Naive B cell (primary cell): ENCODE data around the gene PIGT. TPM values are rescaled to one million over a fixed set of nuclear protein-coding genes. Genes with fewer than 3 reads are reported as not detected.

Source experiments
- ATAC-seq, 2 donors: fragments of 150-1000 bp; cut with Tn5 transposase; 2 replicates each; pipeline ENCODE4 v1.10.0; 2021; ENCODE audit warnings: low read depth in 2 of 2, mild to moderate bottlenecking in 2 of 2, moderate library complexity in 2 of 2
- DNase-seq: peaks from one replicate; pipeline ENCODE4 v3.0.0; 2022
- H3K27ac Mint-ChIP-seq, 6 donors: one replicate each; pipeline ENCODE4 v1.8.0; 2020 to 2022; ENCODE audit warnings: mild to moderate bottlenecking in 6 of 6, mixed read lengths in 6 of 6, moderate library complexity in 5 of 6, inconsistent platforms in 2 of 6
- H3K27me3 Mint-ChIP-seq, 3 donors: one replicate each; pipeline ENCODE4 v1.8.0; 2021 to 2022; ENCODE audit warnings: mixed read lengths in 3 of 3, mild to moderate bottlenecking in 1 of 3
- H3K36me3 Mint-ChIP-seq, 2 donors: one replicate each; pipeline ENCODE4 v1.8.0; 2020 to 2022; ENCODE audit warnings: mixed read lengths in 2 of 2, inconsistent platforms in 1 of 2, mild to moderate bottlenecking in 1 of 2
- H3K4me1 Mint-ChIP-seq, 3 donors: one replicate each; pipeline ENCODE4 v1.8.0; 2020 to 2022; ENCODE audit warnings: mixed read lengths in 3 of 3, inconsistent platforms in 1 of 3, mild to moderate bottlenecking in 1 of 3, moderate library complexity in 1 of 3
- H3K4me3 Mint-ChIP-seq, 8 donors: one replicate each; pipeline ENCODE4 v1.8.0; 2020 to 2022; ENCODE audit warnings: mild to moderate bottlenecking in 8 of 8, mixed read lengths in 8 of 8, moderate library complexity in 8 of 8, inconsistent platforms in 2 of 8
- H3K9me3 Mint-ChIP-seq, 7 donors: one replicate each; pipeline ENCODE4 v1.8.0; 2020 to 2022; ENCODE audit warnings: mixed read lengths in 7 of 7, mild to moderate bottlenecking in 5 of 7, inconsistent platforms in 2 of 7, moderate library complexity in 1 of 7
- polyA plus RNA-seq, 6 donors: library from polyadenylated mRNA; unstranded; fragments of 300-500 nt; fragmentation: Illumina TruSeq; gene quantifications; one replicate each; pipeline ENCODE4 v1.2.3, GENCODE V29; 2021; ENCODE audit warnings: low read depth in 6 of 6

Gene PIGT
- polyA plus RNA-seq, 6 donors from 2014 or later = 62.0 to 113 (median 77.9) TPM

DNA sequence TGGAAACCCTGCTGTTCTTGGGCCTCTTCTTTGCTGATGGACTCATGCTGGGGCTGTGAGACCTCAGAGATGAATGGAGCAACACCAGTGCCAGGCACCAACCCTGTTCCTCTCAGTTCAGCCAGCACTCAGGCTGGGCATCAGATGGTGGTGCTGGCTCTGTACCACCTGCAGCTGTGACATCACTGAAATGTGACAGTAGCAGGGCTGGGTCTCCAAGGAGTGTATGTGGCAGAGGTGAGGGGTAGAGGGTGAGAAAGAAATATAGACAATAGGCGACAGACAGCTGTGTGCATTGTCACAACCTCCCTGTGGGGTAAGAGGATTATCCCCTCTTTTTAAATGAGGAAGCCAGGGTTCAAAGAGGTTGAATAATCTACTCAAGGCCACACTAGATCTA, 37.8 kb upstream of the PIGT start, which contains the start of gene TP53TG5:
TP53TG5 (minus strand) TSS at position 135 of the 400 bp plus-strand sequence; CDS start at position 46, 89 bp downstream.
- H3K9me3 Mint-ChIP-seq = peaks cover 0 to 2% (median 0%) of the 10 kb centered on the region in 7 donors
- peaks cover 4 to 27% (median 17%) of the 10 kb centered on the region in 3 donors for H3K4me1 Mint-ChIP-seq
- peaks cover 10 to 15% of the 10 kb centered on the region in 2 donors for H3K36me3 Mint-ChIP-seq
- peak within 1 kb of the TSS in 2 of 6 donors; percentile 42 to 85 for H3K27ac Mint-ChIP-seq
- H3K27me3 Mint-ChIP-seq = no peaks in the 10 kb centered on the region
- ATAC-seq (no peak), DNase-seq (no peak)
- H3K4me3 Mint-ChIP-seq = peak within 1 kb of the TSS in 2 of 8 donors; percentile 54 to 60

DNA sequence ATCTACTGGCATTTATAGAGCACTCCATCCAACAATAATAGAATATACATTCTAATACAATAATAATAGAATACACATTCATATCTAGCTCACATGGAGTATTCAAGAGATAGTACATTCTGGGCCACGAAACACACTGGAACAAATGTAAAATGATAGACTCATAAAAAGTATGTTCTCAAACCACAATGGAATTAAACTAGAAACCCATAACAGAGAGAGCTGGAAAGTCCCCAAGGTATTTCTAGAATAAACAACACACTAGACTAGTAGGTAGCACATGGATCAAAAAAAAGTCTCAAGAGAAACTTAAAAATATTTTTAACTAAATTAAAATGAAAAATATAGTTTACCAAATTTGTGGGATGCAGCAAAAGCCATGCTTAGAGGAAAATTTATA, 28.7 kb upstream of the PIGT start:
- Mint-ChIP-seq H3K4me3 (no peak overlapping the region), H3K9me3 (peaks cover 0 to 4% (median 3%) of the 10 kb centered on the region in 7 donors), H3K36me3 (peaks cover 12% of the 10 kb centered on the region in 2 donors), H3K4me1 (peaks cover 5 to 13% (median 8%) of the 10 kb centered on the region in 3 donors), H3K27ac (no peak overlapping the region), H3K27me3 (no peaks in the 10 kb centered on the region)
- no peak for ATAC-seq
- no peak for DNase-seq

GRCh38 chr20:45390931-45391330, 25.0 kb upstream of the PIGT start:
- Mint-ChIP-seq H3K9me3 (peaks cover 0 to 5% (median 3%) of the 10 kb centered on the region in 7 donors), H3K4me3 (no peak overlapping the region), H3K36me3 (peaks cover 12 to 17% of the 10 kb centered on the region in 2 donors), H3K27me3 (no peaks in the 10 kb centered on the region), H3K4me1 (peaks cover 5 to 13% (median 8%) of the 10 kb centered on the region in 3 donors), H3K27ac (no peak overlapping the region)
- DNase-seq (no peak), ATAC-seq (no peak)

DNA sequence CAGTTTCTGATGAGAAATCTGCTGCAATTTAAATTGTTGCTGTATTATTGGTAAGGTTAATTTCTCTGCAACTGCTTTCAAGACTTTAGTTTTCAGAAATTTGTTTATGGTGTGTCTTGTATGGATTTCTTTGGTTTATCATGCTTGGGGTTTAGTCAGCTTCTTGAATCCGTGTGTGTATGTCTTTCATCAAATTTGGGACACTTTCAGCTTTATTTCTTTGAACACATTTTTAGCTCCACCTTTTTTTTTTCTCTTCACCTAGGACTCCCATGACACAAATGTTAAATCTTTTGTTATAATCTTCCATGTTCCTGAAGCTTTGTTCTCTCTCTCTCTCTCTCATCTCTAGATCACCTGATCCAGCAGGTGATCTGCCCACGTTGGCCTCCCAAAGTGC, 24.4 kb upstream of the PIGT start:
- Mint-ChIP-seq H3K4me3 (no peak overlapping the region), H3K27ac (no peak overlapping the region), H3K27me3 (no peaks in the 10 kb centered on the region), H3K36me3 (peaks cover 12 to 18% of the 10 kb centered on the region in 2 donors), H3K4me1 (peaks cover 5 to 11% (median 8%) of the 10 kb centered on the region in 3 donors), H3K9me3 (peaks cover 0 to 5% (median 3%) of the 10 kb centered on the region in 7 donors)
- ATAC-seq (no peak), DNase-seq (no peak)

DNA sequence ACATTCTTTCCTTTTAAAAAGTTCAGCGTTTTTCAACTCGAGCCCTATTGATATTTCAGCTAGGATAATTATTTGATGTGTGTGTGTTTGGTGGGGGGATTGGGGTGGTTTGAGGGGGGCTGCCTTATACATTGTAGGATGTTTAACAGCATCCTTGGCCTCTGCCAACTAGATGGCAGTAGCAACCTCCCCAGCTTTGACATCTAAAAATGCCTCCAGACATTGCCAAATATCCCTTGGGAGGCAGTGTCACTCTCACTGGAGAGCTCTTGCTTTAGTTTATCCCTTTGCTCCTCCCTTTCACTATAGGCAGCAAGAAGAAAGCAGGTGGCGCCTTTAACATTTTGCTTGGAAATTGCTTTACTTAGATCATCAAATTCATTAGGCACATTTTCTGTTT, 23.2 kb upstream of the PIGT start:
- DNase-seq = no peak
- H3K27ac Mint-ChIP-seq = no peak overlapping the region
- no peaks in the 10 kb centered on the region for H3K27me3 Mint-ChIP-seq
- no peak for ATAC-seq
- H3K4me3 Mint-ChIP-seq = no peak overlapping the region
- H3K36me3 Mint-ChIP-seq = peaks cover 7 to 8% of the 10 kb centered on the region in 2 donors
- H3K9me3 Mint-ChIP-seq = peaks cover 0 to 5% (median 0%) of the 10 kb centered on the region in 7 donors
- H3K4me1 Mint-ChIP-seq = peaks cover 4 to 5% (median 4%) of the 10 kb centered on the region in 3 donors

GRCh38 chr20:45394221-45395113, 21.5 kb upstream of the PIGT start:
- no peak for DNase-seq
- Mint-ChIP-seq H3K4me1 (no peaks in the 10 kb centered on the region), H3K27ac (peak overlapping the region in 1 of 6 donors; percentile 27), H3K4me3 (no peak overlapping the region), H3K36me3 (peaks cover 14 to 17% of the 10 kb centered on the region in 2 donors), H3K27me3 (no peaks in the 10 kb centered on the region), H3K9me3 (peaks cover 3 to 6% (median 3%) of the 10 kb centered on the region in 7 donors)
- no peak for ATAC-seq

DNA sequence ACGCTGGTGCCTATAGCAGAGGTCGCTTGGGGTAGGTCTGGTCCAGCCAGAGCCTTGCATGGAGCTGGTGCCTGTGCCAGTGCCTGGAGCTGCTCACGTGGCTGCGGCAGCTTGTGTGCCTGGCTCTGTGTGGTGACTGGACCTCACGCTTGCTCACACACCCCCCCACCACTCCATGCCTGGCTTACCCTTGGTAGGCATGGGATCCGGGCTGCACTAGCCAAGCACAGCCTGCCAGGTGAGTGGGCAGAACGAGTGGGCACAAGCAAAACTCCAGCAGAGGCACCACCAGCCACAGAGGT, 20.9 kb upstream of the PIGT start:
- Mint-ChIP-seq H3K36me3 (peaks cover 20 to 22% of the 10 kb centered on the region in 2 donors), H3K27me3 (no peaks in the 10 kb centered on the region), H3K27ac (peak overlapping the region in 1 of 6 donors; percentile 75), H3K4me1 (no peaks in the 10 kb centered on the region), H3K9me3 (peaks cover 8 to 12% (median 9%) of the 10 kb centered on the region in 7 donors), H3K4me3 (no peak overlapping the region)
- DNase-seq (no peak), ATAC-seq (no peak)

DNA sequence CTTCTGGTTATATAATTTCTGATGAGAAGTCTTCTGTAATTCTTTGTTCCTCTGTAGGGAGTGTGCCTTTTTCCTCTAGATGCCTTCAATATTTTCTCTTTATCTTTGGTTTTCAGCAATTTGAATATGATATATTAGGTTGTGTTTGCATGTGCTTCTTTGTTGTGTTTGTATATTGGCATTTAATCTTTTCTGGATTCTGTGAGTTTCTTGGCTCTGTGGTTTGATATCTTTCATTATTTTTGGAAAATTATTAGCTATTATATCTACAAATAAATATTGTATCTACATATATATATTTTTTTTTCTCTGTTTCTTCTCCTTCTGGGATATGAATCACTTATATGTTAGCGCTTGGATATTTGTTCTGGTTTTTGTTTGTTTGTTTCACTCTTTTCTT, 16.9 kb upstream of the PIGT start:
- Mint-ChIP-seq H3K9me3 (peaks cover 10 to 28% (median 25%) of the 10 kb centered on the region in 7 donors), H3K36me3 (peaks cover 29 to 38% of the 10 kb centered on the region in 2 donors), H3K4me3 (no peak overlapping the region), H3K27ac (peak overlapping the region in 1 of 6 donors; percentile 62), H3K4me1 (no peaks in the 10 kb centered on the region), H3K27me3 (peaks cover 0 to 7% (median 0%) of the 10 kb centered on the region in 3 donors)
- DNase-seq = no peak
- no peak for ATAC-seq

DNA sequence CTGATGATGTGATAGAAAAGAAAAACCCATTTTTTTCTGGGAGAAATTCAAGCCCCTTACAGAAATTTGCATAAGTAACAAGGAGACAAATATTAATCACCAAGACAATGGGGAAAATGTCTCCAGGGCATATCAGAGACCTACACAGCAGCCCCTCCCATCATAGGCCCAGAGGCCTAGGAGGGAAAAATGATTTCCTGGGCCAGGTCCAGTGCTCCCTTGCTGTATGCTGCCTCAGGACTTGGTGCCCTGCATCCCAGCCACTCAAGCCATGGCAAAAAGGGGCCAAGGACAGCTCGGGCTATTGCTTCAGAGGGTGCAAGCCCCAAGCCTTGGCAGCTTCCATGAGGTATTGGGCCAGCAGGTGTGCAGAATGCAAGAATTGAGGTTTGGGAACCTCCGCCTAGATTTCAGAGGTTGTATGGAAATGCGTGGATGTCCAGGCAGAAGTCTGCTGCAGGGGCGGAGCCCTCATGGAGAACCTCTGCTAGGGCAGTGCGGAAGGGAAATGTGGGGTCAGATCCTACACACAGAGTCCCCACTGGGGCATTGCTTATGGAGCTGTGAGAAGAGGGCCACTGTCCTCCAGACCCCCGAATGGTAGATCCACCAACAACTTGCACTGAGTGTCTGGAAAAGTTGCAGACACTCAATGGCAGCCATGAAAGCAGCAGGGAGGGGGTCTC, 15.5 kb upstream of the PIGT start:
- H3K27me3 Mint-ChIP-seq = peaks cover 0 to 12% (median 0%) of the 10 kb centered on the region in 3 donors
- H3K4me1 Mint-ChIP-seq = peaks cover 7 to 10% (median 9%) of the 10 kb centered on the region in 3 donors
- DNase-seq (no peak), ATAC-seq (no peak)
- H3K27ac Mint-ChIP-seq = no peak overlapping the region
- peaks cover 10 to 28% (median 25%) of the 10 kb centered on the region in 7 donors for H3K9me3 Mint-ChIP-seq
- peaks cover 29 to 37% of the 10 kb centered on the region in 2 donors for H3K36me3 Mint-ChIP-seq
- H3K4me3 Mint-ChIP-seq = peak overlapping the region in 1 of 8 donors; percentile 40

- DNase-seq = no peak
- peaks cover 23 to 31% of the 10 kb centered on the region in 2 donors for H3K36me3 Mint-ChIP-seq
- H3K4me3 Mint-ChIP-seq = no peak overlapping the region
- H3K9me3 Mint-ChIP-seq = peaks cover 10 to 28% (median 25%) of the 10 kb centered on the region in 7 donors
- peaks cover 0 to 12% (median 0%) of the 10 kb centered on the region in 3 donors for H3K27me3 Mint-ChIP-seq
- ATAC-seq = no peak
- H3K27ac Mint-ChIP-seq = no peak overlapping the region
- peaks cover 20 to 24% (median 21%) of the 10 kb centered on the region in 3 donors for H3K4me1 Mint-ChIP-seq
Measured at GRCh38 chr20:45402946-45403345, 13.0 kb upstream of the PIGT start.

DNA sequence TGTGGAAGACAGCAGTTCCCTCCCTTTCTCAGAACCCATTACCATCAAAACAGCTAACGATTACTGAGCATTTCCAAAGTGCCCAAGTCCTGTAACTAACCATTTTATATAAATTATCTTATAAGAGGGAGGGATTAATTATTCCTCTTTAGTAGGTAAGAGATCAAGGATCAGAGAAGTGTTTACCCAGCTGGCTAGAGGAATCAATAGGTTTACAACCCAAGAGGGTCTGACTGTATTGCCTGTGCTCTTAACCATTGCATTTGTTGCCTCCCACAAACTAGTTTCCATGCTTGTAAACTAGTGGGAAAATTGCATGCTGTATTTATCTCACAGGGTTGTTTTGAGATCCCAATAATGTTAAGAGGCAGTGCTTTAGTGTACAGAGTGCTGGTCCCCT, 11.5 kb upstream of the PIGT start:
- H3K9me3 Mint-ChIP-seq = peaks cover 6 to 24% (median 22%) of the 10 kb centered on the region in 7 donors
- H3K36me3 Mint-ChIP-seq = peaks cover 12 to 24% of the 10 kb centered on the region in 2 donors
- DNase-seq (no peak), ATAC-seq (no peak)
- H3K4me1 Mint-ChIP-seq = peaks cover 27 to 35% (median 30%) of the 10 kb centered on the region in 3 donors
- peak overlapping the region in 7 of 8 donors; percentile 62 to 85 (median 79) for H3K4me3 Mint-ChIP-seq
- peaks cover 0 to 12% (median 0%) of the 10 kb centered on the region in 3 donors for H3K27me3 Mint-ChIP-seq
- H3K27ac Mint-ChIP-seq = no peak overlapping the region

DNA sequence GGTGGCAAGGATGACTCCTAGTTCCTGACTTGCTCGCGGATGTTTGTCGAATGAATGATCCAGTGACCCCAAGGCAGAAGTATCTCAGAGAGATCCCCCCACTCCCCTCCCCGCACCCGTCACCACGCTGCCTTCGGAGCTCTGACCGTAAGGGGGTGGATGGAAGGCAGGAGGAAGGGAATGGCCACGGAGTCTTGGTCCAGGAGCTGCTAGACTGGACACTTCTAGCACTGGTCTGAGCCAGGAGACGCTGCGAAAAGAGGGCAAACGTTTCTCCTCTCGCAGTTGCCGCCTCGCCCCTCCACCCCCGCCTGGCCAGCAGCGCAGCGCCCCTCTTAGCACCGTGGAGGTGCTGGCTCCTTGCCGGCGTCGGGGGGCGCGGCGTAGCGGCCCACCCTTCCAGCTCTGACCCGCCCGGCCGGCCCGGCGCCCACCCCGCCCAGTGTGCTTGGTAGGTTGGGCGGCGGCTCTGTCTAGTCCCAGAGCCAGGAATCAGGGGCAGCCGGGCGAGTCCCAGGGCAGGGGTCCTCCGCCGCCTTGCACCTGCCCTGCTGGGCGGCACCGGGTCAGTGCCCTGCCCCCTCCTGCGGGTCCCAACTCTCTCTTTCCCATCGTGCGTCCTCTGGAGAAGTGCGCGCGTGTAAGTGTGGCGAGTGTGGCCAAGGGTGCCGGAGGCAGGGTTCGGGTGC, 10.2 kb upstream of the PIGT start:
- H3K27me3 Mint-ChIP-seq = peaks cover 0 to 12% (median 0%) of the 10 kb centered on the region in 3 donors
- peaks cover 27 to 35% (median 30%) of the 10 kb centered on the region in 3 donors for H3K4me1 Mint-ChIP-seq
- no peak for DNase-seq
- peaks cover 0 to 13% (median 10%) of the 10 kb centered on the region in 7 donors for H3K9me3 Mint-ChIP-seq
- H3K27ac Mint-ChIP-seq = peak overlapping the region in 5 of 6 donors; percentile 7 to 91 (median 80)
- ATAC-seq = peak in 1 of 2 donors; percentile 6
- peak overlapping the region; percentile 78 to 87 (median 84) for H3K4me3 Mint-ChIP-seq
- peaks cover 12 to 15% of the 10 kb centered on the region in 2 donors for H3K36me3 Mint-ChIP-seq
